HG03175 (cell line): ENCODE results near the gene FLNC.

Experiments used
- ATAC-seq: cut with Tn5 transposase; IDR thresholded peaks from one replicate; pipeline ENCODE4 v1.9.1; 2021; ENCODE audit warnings: mild to moderate bottlenecking, moderate library complexity; ENCODE audit not compliant: unreplicated experiment

Gene FLNC

DNA sequence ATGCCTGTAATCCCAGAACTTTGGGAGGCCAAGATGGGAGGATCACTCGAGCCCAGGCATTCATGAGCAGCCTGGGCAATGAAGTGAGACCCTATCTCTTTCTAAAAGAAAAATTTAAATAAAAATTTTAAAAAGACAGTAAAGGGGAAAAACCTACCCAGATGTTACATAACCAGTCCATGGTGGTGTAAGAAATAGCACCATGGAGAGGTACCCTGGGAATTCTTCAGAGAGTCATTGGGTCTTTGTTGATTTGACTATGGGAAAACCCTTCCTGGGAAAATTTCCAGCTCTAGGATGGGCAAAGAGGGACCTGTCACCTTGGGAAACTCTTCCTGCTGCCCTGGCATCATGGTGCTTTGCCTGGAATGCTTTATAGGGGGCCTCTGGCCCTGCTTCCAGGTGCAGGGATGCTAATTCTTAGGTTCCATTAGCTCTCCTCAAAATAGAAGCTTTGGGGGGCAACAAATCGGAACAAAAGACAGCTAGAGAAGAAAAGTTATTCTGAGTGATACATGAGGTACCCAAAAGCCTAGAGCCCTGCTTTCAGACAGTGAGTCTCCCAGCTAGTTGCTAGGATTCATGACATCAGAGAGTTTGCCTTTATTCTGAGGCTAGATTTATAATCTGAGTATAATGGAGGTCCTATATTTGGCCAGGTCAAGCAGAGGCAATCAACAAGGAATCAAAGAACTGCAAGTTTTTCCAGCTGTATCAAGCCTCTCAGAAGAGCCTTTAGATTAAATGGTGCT lies 28.4 kb upstream of the FLNC start:
- ATAC-seq, result no peak

GRCh38 chr7:128804484-128804883 lies 25.7 kb upstream of the FLNC start:
- no peak for ATAC-seq

DNA sequence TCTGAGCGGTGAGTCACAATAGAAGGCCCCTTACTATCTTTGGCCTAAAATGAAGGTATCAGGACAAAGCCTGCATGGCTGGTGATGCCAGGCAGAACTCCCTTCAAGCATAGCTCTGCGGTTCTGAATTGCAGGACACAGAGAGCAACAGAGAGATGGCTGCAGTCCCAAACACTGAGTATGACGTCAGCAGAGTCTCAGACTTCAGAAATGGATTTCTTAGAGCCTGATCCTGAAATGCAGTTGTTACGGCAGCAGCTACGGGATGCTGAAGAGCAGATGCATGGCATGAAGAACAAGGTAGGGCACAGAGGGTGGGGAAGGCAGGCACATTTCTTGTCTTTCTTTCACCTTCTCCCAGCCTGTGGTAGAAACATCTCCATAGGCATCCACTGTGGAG lies 25.0 kb upstream of the FLNC start:
- no peak for ATAC-seq

DNA sequence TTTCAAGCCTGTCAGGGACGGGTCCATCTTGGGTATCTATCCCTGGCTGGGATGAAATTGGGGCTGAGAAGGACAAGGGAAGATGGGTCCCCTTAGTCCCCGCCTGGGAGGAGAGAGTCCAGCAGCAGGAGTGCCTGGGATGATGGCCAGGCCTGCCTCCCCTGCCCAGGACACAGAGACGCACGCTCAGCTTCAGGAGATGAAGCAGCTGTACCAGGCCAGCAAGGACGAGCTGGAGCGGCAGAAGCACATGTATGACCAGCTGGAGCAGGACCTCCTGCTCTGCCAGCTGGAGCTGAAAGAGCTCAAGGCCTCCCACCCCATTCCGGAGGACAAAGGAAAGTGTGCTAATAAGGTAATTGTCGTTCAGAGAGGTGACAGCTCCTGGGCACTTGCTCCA lies 23.0 kb upstream of the FLNC start:
- no peak for ATAC-seq

GRCh38 chr7:128809363-128809762 lies 20.8 kb upstream of the FLNC start:
- no peak for ATAC-seq

DNA sequence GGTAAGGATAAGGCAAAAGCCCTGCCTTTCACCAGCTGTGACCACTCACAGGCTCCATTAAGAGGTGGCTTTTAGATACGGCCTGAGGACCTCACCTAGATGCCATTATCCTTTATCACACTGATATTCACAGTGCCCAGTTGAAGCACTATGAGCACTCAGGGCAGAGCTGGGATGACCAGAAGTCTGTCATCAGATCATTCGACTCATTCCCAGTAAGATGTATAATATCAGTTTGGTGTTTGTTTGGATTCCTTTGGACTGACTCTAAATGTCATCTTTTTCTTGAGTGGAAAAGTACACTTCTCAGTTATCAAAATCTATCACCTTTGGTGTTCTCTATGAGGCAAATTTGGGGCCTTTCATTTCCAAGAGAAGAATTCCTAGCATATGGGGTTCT lies 19.7 kb upstream of the FLNC start:
- ATAC-seq, result no peak

- no peak for ATAC-seq
These were observed 19.2 kb upstream of the FLNC start for GRCh38 chr7:128810997-128811396.

GRCh38 chr7:128811631-128812430 lies 18.4 kb upstream of the FLNC start:
- ATAC-seq, result no peak

GRCh38 chr7:128812514-128813168 lies 17.6 kb upstream of the FLNC start:
- no peak for ATAC-seq

DNA sequence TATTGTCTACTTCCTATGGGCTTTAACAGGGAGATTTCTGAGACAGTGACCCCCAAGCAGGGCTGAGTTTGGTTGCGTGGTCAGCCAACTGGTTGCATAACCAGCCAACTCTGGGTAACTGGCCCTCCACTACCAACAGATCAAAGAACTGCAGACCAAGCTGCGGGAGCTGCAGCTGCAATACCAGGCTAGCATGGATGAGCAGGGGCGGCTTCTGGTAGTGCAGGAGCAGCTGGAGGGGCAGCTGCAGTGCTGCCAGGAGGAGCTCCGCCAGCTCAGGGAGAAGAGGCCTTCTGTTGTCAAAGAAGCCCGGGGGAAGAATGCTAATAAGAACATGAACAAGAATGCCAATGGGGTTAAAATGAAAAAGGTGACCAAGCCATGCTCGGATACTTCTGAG lies 15.7 kb upstream of the FLNC start:
- ATAC-seq, result no peak

- no peak for ATAC-seq
These were observed 14.8 kb upstream of the FLNC start for GRCh38 chr7:128815289-128815942.

GRCh38 chr7:128818694-128819093 lies 11.5 kb upstream of the FLNC start:
- no peak for ATAC-seq

DNA sequence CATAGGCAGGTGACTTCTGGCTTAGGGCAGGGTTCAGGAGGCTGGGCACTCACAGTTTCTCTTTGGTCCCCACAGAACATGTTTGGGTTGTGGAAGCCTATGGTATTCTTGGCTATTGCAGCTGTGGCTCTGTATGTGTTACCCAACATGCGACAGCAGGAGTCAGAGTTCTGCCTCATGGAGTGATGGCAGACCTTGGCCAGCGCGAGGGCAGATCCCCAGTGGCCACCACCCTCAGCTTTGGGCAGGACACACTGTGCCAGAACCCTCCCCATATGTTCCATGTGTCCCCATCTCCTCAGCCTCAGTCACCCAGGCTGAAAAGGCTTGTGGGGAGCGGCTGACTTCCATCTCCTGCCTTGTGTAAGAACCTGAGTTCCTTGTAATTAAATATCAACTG lies 8.5 kb upstream of the FLNC start:
- no peak for ATAC-seq

GRCh38 chr7:128826512-128826911 lies 3.7 kb upstream of the FLNC start:
- no peak for ATAC-seq

GRCh38 chr7:128826916-128827247 lies 3.3 kb upstream of the FLNC start:
- ATAC-seq, result no peak

DNA sequence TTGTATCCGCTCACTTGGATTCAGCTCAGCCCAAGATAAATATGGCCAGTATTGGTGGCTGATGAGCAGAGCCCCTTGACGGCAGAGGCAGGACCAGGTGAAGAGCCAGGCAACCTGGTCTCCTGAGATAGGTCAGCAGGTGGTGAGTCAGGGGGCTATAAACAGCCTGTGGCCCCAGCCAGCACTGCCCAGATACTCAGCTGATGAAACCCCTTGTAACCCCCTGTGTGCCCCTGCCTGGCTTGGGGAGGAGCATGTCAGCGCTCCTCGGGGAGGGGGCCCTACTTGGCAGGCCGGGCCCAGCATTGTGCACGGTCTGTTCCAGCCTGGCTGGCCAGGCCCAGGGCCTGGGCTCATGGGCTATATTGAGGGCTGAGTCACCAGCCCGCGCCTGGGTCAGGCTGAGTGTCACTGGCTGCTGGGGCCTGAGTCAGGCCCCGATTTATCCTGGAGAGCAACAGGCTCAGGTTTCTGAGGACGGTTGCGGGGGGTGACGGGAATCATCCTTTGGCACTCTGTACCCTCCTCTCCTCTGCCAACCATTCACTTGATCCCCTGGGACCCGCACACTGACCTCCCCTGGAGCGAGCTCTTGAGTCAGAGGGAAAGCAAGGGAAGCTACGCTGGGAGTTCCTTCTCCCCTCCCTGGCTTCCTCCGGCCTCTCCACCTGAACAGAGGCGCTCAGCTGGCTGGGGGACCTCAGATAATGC lies 2.8 kb upstream of the FLNC start:
- ATAC-seq, result no peak

DNA sequence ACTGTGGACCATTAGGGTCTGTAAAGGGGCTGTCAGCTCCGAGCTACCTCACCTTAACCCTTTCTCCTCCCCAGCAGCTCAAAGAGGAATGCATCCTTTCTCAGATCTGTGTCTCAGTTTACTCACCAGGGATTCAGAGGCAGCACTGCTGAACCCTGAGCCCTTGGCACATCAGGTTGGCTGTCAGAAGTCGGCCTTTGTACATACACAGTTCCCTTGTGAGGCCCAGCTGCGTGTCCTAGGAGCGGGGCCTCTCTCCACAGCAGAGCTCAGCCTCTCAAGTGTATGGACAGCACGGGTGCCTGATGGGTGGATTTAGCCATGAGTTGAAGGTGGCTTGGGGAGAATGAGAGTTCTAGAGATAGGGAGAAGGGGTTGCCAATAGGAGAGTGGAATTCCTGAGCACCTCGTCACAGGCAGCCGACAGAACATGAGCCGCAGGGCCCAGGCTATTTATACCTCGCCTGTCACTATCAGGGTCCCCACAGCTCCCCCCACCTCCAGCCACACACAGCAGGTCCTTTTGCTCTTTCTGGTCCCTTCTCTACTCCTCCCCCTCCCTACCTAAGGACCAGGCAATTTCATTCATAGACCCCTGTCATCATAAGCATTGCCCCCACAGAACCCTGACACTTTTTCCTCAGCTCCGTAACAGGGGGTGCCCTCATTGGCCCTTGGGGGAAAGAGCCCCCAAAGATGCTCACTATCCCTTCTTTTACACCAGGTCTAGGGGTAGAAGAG lies 2.1 kb upstream of the FLNC start:
- ATAC-seq, result no peak

DNA sequence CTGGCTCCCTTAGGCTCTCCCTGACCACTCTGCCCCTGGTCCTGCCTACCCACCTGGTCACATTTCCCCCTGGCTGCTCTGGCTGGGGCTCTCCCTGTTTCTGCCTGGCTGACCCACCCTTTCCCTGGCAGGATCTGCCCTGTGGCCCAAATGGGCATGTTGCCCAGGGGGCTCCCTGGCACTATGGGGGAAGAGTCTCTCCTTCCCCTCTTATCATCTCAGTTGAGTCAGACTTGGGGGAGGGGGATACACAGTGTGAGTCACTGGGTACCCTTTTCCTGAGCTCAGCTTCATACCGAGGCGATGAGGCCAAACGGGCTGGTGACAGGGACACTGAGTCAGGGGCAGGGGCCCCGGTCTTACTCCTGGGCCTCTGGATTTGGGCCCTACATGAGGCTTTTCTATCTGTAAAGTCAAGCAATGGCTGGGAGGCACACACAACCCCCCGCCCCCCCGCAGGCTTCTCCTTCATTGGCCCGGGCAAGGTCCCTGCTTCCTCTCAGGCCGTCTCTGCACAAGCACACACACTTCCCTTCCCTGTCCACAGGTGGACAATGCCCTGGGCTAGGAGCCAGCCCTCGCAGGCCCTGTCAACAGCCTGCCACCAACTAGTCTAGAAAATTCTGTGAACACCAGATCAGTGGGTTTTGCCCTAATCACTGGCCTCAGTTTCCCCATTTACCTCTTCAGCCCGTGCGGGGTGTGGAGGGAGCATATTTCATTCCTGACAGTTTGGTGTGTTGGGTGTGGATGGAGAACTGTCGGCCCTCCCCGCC lies 627 bp upstream of the FLNC start:
- no peak for ATAC-seq

GRCh38 chr7:128831178-128831993 lies 1.2 kb downstream of the FLNC start:
- no peak for ATAC-seq
